Endometrial microvascular endothelial cells (primary cell): ENCODE measurements around the gene ASB16. TPM values are rescaled to one million over a fixed set of nuclear protein-coding genes. Genes with fewer than 3 reads are reported as not detected.

Source experiments
- in situ Hi-C: cut with HindIII; loops from 2 replicates; pipeline ENCODE4 v1.10.0; 2017; ENCODE audit warnings: low sequenced_read_pairs, low pct_unique_long_range_greater_than_20kb; ENCODE audit errors: inconsistent ontology term
- total RNA-seq: library from RNA; depleted of rRNA; stranded (reverse); fragments of >200 nt; gene quantifications from one replicate; pipeline ENCODE4 v1.2.3, GENCODE V29; 2015; ENCODE audit errors: inconsistent ontology term

The ASB16 gene
- total RNA-seq, 1 donor from 2014 or later: not detected

GRCh38 chr17:44184212-44184810 is 13.8 kb downstream of the ASB16 start:
- in situ Hi-C loops: no loop called here

- in situ Hi-C loops: no loop called here
Observed at GRCh38 chr17:44186307-44187130, 16.0 kb downstream of the ASB16 start, which contains the start of gene TMUB2. TSS of gene TMUB2 (plus strand) at chr17:44186972. CDS start at chr17:44187709, 737 bp downstream.

GRCh38 chr17:44187131-44187899 is 16.8 kb downstream of the ASB16 start:
- in situ Hi-C loops: no loop called here

GRCh38 chr17:44188576-44189403 is 18.3 kb downstream of the ASB16 start:
- in situ Hi-C loops: no loop called here

- in situ Hi-C loops: no loop called here
Observed at GRCh38 chr17:44190481-44190880, 20.0 kb downstream of the ASB16 start.

GRCh38 chr17:44191369-44191768 is 20.9 kb downstream of the ASB16 start:
- in situ Hi-C loops: no loop called here

GRCh38 chr17:44191941-44192496 is 21.5 kb downstream of the ASB16 start:
- in situ Hi-C loops: no loop called here

- in situ Hi-C loops: no loop called here
Observed at GRCh38 chr17:44192750-44193149, 22.2 kb downstream of the ASB16 start.

GRCh38 chr17:44193326-44194084 is 23.0 kb downstream of the ASB16 start:
- in situ Hi-C loops: no loop called here

- in situ Hi-C loops: no loop called here
Observed at GRCh38 chr17:44197107-44197506, 26.6 kb downstream of the ASB16 start.

GRCh38 chr17:44197980-44198720 is 27.6 kb downstream of the ASB16 start:
- in situ Hi-C loops: no loop called here

GRCh38 chr17:44198721-44199552 is 28.4 kb downstream of the ASB16 start:
- in situ Hi-C loops: no loop called here

- in situ Hi-C loops: loop anchor here (10.0 kb wide), 1 partner anchor 125 kb away; the partner anchor contains the start of gene SLC25A39
Observed at GRCh38 chr17:44199553-44200477, 29.3 kb downstream of the ASB16 start, which contains the start of gene ATXN7L3. TSS of gene ATXN7L3 (minus strand) at chr17:44199884. CDS start at chr17:44198070, 1,814 bp downstream.

GRCh38 chr17:44200478-44201155 is 30.1 kb downstream of the ASB16 start:
- in situ Hi-C loops: loop anchor here (10.0 kb wide), 1 partner anchor 124 kb away; the partner anchor contains the start of gene SLC25A39
